HepG2 (cell line): ENCODE data around the gene RASL10B.

ENCODE experiments used
- ARNTL ChIP-seq: sonication (generic); formaldehyde crosslinking; IDR thresholded peaks from 2 replicates; pipeline ENCODE4 v1.4.0; 2020; ENCODE audit warnings: mild to moderate bottlenecking, missing genetic modification reagents
- CEBPB ChIP-seq: IDR thresholded peaks from 2 replicates; pipeline ENCODE4 v1.6.1; 2011; ENCODE audit warnings: low read depth, low read length, improper control_type of control experiment, borderline replicate concordance
- ESRRA ChIP-seq: sonication (generic); formaldehyde crosslinking; IDR thresholded peaks from 2 replicates; pipeline ENCODE4 v1.5.1; 2020; ENCODE audit warnings: mild to moderate bottlenecking, low read depth, missing genetic modification reagents
- FOXO1 ChIP-seq: sonication (generic); formaldehyde crosslinking; IDR thresholded peaks from 2 replicates; pipeline ENCODE4 v1.4.0; 2020; ENCODE audit warnings: missing genetic modification reagents
- GABPB1 ChIP-seq: IDR thresholded peaks from 2 replicates; pipeline ENCODE4 v1.6.1; 2016; ENCODE audit warnings: mild to moderate bottlenecking, missing genetic modification reagents, moderate library complexity, missing compliant biosample characterization
- IRF9 ChIP-seq: sonication (generic); formaldehyde crosslinking; IDR thresholded peaks from 2 replicates; pipeline ENCODE4 v1.8.0; 2022; ENCODE audit warnings: missing genetic modification reagents, mild to moderate bottlenecking, borderline replicate concordance
- MAFG ChIP-seq: sonication (generic); formaldehyde crosslinking; IDR thresholded peaks from 2 replicates; pipeline ENCODE4 v1.5.1; 2020; ENCODE audit warnings: mild to moderate bottlenecking, missing genetic modification reagents
- MAZ ChIP-seq, 2 experiments: sonication (generic) in 1 of 2; formaldehyde crosslinking in 1 of 2; IDR thresholded peaks; 2 replicates each; pipeline versions ENCODE4 v1.5.0 to v1.6.1; 2012 to 2020; ENCODE audit warnings: low read depth in 2 of 2, mild to moderate bottlenecking in 2 of 2, borderline replicate concordance in 1 of 2, improper control_type of control experiment in 1 of 2, low read length in 1 of 2, missing genetic modification reagents in 1 of 2, moderate library complexity in 1 of 2
- MTA1 ChIP-seq: sonication (generic); formaldehyde crosslinking; IDR thresholded peaks from 2 replicates; pipeline ENCODE4 v1.4.0; 2020; ENCODE audit warnings: missing genetic modification reagents, mild to moderate bottlenecking, borderline replicate concordance
- ZNF30 ChIP-seq: sonication (generic); formaldehyde crosslinking; IDR thresholded peaks from 2 replicates; pipeline ENCODE4 v1.5.0; 2020; ENCODE audit warnings: mild to moderate bottlenecking, missing genetic modification reagents
- ZNF646 ChIP-seq: sonication (generic); formaldehyde crosslinking; IDR thresholded peaks from 2 replicates; pipeline ENCODE4 v1.9.0; 2021; ENCODE audit warnings: mild to moderate bottlenecking, missing genetic modification reagents
- TF ChIP-seq, protein P1 (sequence below): sonication (generic); formaldehyde crosslinking; IDR thresholded peaks from 2 replicates; pipeline ENCODE4 v1.8.1; 2023; ENCODE audit warnings: missing genetic modification reagents, mild to moderate bottlenecking, borderline replicate concordance
- TF ChIP-seq, protein P2 (sequence below): sonication (generic); formaldehyde crosslinking; IDR thresholded peaks from 2 replicates; pipeline ENCODE4 v1.9.0; 2022; ENCODE audit warnings: missing genetic modification reagents, mild to moderate bottlenecking, borderline replicate concordance
- TF ChIP-seq, protein P3 (sequence below): sonication (generic); formaldehyde crosslinking; IDR thresholded peaks from 2 replicates; pipeline ENCODE4 v1.5.0; 2020; ENCODE audit warnings: mild to moderate bottlenecking, missing genetic modification reagents, moderate library complexity

DNA sequence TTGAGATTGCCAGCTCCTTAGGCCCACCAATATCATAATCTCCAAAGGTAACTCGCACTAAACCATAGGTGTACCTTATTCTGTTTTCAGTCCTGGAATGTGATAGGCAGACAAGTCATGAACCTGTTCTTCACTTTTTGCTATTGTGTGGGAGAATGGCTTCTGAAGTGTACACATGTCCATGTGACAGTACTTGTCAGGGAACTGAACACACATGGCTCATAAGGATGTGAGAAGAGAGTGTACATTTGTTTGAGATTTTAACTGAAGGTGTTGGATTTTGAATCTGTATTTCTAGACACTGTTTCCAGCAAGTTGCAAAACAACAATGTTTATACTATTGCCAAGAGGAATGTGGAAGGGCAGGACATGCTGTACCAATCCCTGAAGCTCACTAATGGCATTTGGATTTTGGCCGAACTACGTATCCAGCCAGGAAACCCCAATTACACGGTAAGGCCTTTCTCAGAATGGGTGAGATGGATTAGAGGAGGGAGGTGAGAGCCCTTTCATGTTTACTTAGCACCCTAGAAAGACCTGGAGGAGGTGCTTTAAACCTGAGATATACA, 14.5 kb upstream of the RASL10B start:
- TF ChIP-seq, protein P1, sequence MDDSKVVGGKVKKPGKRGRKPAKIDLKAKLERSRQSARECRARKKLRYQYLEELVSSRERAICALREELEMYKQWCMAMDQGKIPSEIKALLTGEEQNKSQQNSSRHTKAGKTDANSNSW (CRISPR knock-in tag), result no peak
- TF ChIP-seq MTA1 (CRISPR knock-in tag), result no peak
- TF ChIP-seq, protein P2, sequence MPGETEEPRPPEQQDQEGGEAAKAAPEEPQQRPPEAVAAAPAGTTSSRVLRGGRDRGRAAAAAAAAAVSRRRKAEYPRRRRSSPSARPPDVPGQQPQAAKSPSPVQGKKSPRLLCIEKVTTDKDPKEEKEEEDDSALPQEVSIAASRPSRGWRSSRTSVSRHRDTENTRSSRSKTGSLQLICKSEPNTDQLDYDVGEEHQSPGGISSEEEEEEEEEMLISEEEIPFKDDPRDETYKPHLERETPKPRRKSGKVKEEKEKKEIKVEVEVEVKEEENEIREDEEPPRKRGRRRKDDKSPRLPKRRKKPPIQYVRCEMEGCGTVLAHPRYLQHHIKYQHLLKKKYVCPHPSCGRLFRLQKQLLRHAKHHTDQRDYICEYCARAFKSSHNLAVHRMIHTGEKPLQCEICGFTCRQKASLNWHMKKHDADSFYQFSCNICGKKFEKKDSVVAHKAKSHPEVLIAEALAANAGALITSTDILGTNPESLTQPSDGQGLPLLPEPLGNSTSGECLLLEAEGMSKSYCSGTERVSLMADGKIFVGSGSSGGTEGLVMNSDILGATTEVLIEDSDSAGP (CRISPR knock-in tag), result no peak
- no peak for TF ChIP-seq IRF9 (CRISPR knock-in tag)
- TF ChIP-seq GABPB1 (CRISPR knock-in tag), result no peak
- no peak for TF ChIP-seq ZNF30
- TF ChIP-seq, protein P3, sequence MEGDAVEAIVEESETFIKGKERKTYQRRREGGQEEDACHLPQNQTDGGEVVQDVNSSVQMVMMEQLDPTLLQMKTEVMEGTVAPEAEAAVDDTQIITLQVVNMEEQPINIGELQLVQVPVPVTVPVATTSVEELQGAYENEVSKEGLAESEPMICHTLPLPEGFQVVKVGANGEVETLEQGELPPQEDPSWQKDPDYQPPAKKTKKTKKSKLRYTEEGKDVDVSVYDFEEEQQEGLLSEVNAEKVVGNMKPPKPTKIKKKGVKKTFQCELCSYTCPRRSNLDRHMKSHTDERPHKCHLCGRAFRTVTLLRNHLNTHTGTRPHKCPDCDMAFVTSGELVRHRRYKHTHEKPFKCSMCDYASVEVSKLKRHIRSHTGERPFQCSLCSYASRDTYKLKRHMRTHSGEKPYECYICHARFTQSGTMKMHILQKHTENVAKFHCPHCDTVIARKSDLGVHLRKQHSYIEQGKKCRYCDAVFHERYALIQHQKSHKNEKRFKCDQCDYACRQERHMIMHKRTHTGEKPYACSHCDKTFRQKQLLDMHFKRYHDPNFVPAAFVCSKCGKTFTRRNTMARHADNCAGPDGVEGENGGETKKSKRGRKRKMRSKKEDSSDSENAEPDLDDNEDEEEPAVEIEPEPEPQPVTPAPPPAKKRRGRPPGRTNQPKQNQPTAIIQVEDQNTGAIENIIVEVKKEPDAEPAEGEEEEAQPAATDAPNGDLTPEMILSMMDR (CRISPR knock-in tag), result no peak
- TF ChIP-seq ESRRA, result no peak
- TF ChIP-seq MAFG (CRISPR knock-in tag), result no peak
- TF ChIP-seq CEBPB, result no peak
- TF ChIP-seq ZNF646, result no peak
- TF ChIP-seq ARNTL (CRISPR knock-in tag), result no peak
- TF ChIP-seq FOXO1, result no peak
- no peak for TF ChIP-seq MAZ (IDR thresholded peaks at IDR 0.05; ENCODE audit: borderline replicate concordance, low read depth, low read length)
- no peak for TF ChIP-seq MAZ (CRISPR knock-in tag; IDR thresholded peaks at IDR 0.05; ENCODE audit: low read depth)
